Astrocyte of the cerebellum (primary cell): Measurements from ENCODE around the gene BLACAT1.
"Not testable (repeated sequence)": the region's sequence is repeated elsewhere in the genome, so short reads cannot be mapped to it uniquely, and the experiment has no call there.

Source experiments
- DNase-seq: peaks from one replicate; pipeline ENCODE4 v3.0.0-alpha.2; 2011; ENCODE audit warnings: low read depth
- H3K4me3 ChIP-seq: 2 replicates; pipeline ENCODE4 v1.5.1; 2011; ENCODE audit warnings: mild to moderate bottlenecking, low read depth, low read length, moderate library complexity
- in situ Hi-C: cut with HindIII; loops from 2 replicates; pipeline ENCODE4 v1.10.0; 2017; ENCODE audit warnings: low sequenced_read_pairs
- TF ChIP-seq, protein P1 (sequence below): IDR thresholded peaks from 2 replicates; pipeline ENCODE4 v1.5.1; 2012; ENCODE audit warnings: low read length, low read depth, moderate library complexity, mild to moderate bottlenecking; ENCODE audit errors: missing control alignments

The BLACAT1 gene

DNA sequence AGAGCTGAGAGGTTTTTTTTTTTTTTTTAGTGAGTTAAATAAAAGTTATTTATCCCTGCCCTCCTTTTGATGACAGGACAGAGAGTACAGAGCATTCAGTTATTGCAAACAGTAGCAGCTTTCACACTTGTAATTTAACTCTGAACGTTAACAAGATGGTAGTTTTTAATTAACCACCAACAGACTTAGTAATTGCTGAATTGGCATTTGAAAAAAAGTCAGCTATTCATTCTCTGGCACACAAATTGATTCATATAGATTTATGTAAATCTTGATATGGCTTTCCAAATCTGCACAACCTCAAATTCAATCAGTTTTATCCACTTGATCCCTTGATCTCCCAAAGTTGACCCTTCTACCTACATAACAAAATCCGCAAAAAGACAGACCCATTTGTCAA is 34.9 kb downstream of the BLACAT1 start:
- in situ Hi-C loops, result no loop called here
- TF ChIP-seq, protein P1, sequence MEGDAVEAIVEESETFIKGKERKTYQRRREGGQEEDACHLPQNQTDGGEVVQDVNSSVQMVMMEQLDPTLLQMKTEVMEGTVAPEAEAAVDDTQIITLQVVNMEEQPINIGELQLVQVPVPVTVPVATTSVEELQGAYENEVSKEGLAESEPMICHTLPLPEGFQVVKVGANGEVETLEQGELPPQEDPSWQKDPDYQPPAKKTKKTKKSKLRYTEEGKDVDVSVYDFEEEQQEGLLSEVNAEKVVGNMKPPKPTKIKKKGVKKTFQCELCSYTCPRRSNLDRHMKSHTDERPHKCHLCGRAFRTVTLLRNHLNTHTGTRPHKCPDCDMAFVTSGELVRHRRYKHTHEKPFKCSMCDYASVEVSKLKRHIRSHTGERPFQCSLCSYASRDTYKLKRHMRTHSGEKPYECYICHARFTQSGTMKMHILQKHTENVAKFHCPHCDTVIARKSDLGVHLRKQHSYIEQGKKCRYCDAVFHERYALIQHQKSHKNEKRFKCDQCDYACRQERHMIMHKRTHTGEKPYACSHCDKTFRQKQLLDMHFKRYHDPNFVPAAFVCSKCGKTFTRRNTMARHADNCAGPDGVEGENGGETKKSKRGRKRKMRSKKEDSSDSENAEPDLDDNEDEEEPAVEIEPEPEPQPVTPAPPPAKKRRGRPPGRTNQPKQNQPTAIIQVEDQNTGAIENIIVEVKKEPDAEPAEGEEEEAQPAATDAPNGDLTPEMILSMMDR, result no peak

DNA sequence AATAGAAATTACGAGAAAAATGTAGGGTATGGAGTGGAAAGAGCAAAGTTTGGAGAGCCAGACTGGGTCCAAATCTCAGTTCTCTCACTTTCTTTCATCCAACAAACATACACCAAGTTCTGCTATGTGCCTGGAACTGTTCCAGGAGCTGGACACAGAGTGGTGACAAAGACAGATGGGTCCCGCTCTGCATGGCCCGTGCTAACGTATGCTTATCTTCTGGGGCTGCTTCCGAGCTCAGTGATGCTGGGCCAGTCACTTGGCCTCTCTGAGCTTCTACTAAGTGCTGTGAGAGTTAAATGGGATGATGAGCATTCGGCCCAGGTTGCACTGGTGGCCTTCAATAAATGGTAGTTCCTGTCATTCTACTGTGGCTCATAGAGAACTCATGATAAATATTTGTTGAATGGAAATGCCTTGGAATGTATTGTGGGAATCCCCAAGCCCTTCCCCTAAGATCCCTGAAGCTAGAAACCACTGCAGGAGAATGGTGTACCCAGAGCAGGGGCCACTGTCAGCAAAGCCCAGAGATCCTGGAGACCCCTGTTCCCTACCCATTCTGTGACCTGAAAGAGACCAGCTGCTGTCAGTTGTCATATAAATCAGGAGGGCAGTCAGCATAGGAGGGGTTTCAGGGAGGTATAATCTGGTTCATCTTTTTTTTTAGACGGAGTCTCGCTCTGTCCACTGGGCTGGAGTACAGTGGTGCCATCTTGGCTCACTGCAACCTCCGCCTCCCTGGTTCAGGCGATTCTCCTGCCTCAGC is 37.8 kb downstream of the BLACAT1 start:
- TF ChIP-seq, protein P1, result no peak
- in situ Hi-C loops, result no loop called here

More for the DNA sequence above, 34.9 kb downstream of the BLACAT1 start:
- H3K4me3 ChIP-seq, result no peak overlapping the region
- DNase-seq, result no peak

DNA sequence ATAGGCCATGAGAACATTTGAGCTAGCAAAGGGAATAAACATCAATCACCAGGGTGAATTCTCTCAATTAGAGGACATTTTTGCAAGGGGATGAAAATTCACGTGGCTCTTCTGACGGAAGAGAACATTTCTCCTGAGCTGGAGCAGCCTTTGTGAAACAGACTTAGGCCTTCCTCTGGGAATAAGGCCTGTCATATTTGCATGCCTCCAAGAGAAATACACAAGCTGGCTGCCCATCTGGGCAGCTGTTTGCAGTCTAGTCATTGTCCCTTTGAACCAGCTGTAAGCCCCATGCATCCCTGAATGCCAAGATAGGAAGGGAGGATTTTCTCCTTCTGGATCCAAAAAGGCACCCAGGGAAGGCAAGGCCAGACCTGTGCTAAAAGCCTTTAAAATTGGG is 39.5 kb downstream of the BLACAT1 start:
- TF ChIP-seq, protein P1, result no peak
- in situ Hi-C loops, result no loop called here
- no peak for DNase-seq
- no peak overlapping the region for H3K4me3 ChIP-seq

More for the DNA sequence above, 37.8 kb downstream of the BLACAT1 start:
- H3K4me3 ChIP-seq, result no peak overlapping the region
- DNase-seq, result no peak

DNA sequence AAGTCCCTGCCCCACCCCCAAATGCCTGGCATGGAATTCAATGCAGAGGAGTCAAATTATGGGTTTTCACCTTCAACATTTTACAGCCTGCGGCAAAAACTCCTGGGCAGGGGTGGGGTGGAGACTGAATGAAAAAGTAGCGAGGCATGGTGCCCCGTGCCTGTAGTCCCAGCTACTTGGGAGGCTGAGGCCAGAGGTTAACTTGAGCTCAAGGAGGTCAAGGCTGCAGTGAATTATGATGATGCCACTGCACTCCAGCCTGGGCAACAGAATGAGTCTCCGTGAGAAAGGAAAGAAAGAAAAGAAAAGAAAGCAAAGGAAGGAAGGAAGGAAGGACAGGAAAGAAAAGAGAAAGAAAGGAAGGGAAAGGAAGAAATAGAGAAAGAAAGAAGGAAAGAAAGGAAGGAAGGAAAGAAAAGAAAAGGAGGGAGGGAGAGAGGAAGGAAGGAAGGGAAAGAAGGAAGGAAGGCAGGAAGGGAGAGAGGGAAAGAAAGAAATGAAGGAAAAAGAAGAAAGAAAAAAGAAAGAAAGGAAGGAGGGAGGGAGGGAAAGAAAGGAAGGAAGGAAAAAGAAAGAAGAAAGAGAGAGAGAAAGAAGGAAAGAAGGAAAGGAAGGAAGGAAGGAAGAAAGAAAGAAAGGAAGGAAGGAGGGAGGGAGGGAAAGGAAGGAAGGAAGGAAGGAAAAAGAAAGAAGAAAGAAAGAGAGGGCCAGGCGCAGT is 45.1 kb downstream of the BLACAT1 start:
- TF ChIP-seq, protein P1, result no peak
- no peak overlapping the region for H3K4me3 ChIP-seq
- DNase-seq, result no peak
- in situ Hi-C loops, result no loop called here

DNA sequence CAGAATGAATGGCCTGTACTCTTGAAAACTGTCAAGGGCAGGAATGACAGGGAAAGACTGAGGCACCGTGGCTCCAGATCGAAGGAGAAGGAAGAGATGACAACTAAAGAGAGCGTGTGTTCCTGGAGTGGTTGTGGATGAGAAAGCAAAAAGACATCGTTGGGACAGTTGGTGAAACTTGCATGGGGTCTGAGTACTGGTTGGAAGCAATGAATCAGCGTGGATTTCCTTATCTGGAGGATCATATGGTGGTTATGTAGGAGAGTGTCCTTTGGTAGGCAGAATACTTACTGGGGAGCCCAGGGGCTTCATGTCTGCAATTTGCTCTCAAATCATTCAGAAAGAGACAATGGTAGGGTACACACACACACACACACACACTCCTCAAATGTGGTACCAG is 47.9 kb downstream of the BLACAT1 start:
- TF ChIP-seq, protein P1, result no peak
- DNase-seq, result no peak
- H3K4me3 ChIP-seq, result no peak overlapping the region
- in situ Hi-C loops, result no loop called here

DNA sequence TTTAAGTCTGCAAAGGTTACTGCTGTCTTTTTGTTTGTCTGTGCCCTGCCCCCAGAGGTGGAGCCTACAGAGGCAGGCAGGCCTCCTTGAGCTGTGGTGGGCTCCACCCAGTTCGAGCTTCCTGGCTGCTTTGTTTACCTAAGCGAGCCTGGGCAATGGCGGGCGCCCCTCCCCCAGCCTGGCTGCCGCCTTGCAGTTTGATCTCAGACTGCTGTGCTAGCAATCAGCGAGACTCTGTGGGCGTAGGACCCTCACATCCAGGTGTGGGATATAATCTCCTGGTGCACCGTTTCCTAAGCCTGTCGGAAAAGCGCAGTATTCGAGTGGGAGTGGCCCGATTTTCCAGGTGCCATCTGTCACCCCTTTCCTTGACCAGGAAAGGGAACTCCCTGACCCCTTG is 49.6 kb downstream of the BLACAT1 start:
- in situ Hi-C loops, result not testable (repeated sequence)

More for the DNA sequence above, 49.6 kb downstream of the BLACAT1 start:
- not testable (repeated sequence) for DNase-seq, H3K4me3 ChIP-seq
